OCI-LY1 (cell line): ENCODE data around the gene LIPC.

ENCODE experiments used
- H2AFZ ChIP-seq: fragments of 200-600 bp; sonication (generic), shearing (Covaris generic); 2 replicates; pipeline ENCODE4 v1.6.0; 2014; ENCODE audit warnings: antibody characterized with exemption, mild to moderate bottlenecking, low read length
- H3F3A ChIP-seq: fragments of 200-600 bp; sonication (generic), shearing (Covaris generic); 2 replicates; pipeline ENCODE4 v1.6.0; 2014; ENCODE audit warnings: mild to moderate bottlenecking, antibody characterized with exemption, low read length, moderate library complexity; ENCODE audit not compliant: insufficient read depth
- H3K27ac ChIP-seq: fragments of 200-600 bp; sonication (generic); 2 replicates; pipeline ENCODE4 v1.5.1; 2014; ENCODE audit warnings: low read length, mixed run types, mild to moderate bottlenecking, low read depth; ENCODE audit not compliant: poor library complexity, severe bottlenecking
- H3K27me3 ChIP-seq: fragments of 200-600 bp; sonication (generic); 2 replicates; pipeline ENCODE4 v1.6.0; 2014; ENCODE audit warnings: antibody characterized with exemption, mild to moderate bottlenecking, low read length, moderate library complexity; ENCODE audit not compliant: insufficient read depth
- H3K36me3 ChIP-seq: fragments of 200-600 bp; sonication (generic); 2 replicates; pipeline ENCODE4 v1.6.1; 2014; ENCODE audit warnings: mild to moderate bottlenecking, antibody characterized with exemption, low read length, moderate library complexity, mixed read lengths; ENCODE audit not compliant: insufficient read depth
- H3K4me1 ChIP-seq: fragments of 200-600 bp; sonication (generic); 2 replicates; pipeline ENCODE4 v1.5.1; 2014; ENCODE audit warnings: mild to moderate bottlenecking, low read length, moderate library complexity; ENCODE audit not compliant: insufficient read depth, severe bottlenecking
- H3K4me2 ChIP-seq: fragments of 200-600 bp; sonication (generic), shearing (Covaris generic); 2 replicates; pipeline ENCODE4 v1.6.1; 2014; ENCODE audit warnings: low read length
- H3K4me3 ChIP-seq: fragments of 200-600 bp; sonication (generic); 2 replicates; pipeline ENCODE4 v1.5.1; 2014; ENCODE audit warnings: low read length, low read depth, mild to moderate bottlenecking, mixed read lengths; ENCODE audit not compliant: poor library complexity, severe bottlenecking
- H3K79me2 ChIP-seq: fragments of 200-600 bp; shearing (Covaris generic); 2 replicates; pipeline ENCODE4 v1.6.1; 2016; ENCODE audit warnings: mixed run types, low read length, mixed read lengths; ENCODE audit not compliant: insufficient read depth
- H3K9ac ChIP-seq: fragments of 200-600 bp; sonication (generic), shearing (Covaris generic); 2 replicates; pipeline ENCODE4 v1.6.1; 2014; ENCODE audit warnings: mild to moderate bottlenecking, low read length, mixed read lengths
- H3K9me2 ChIP-seq: fragments of 200-600 bp; sonication (generic), shearing (Covaris generic); 2 replicates; pipeline ENCODE4 v1.6.1; 2014; ENCODE audit warnings: low read depth, mild to moderate bottlenecking, low read length, mixed read lengths
- H3K9me3 ChIP-seq: fragments of 200-600 bp; shearing (Covaris generic); 2 replicates; pipeline ENCODE4 v1.6.1; 2014; ENCODE audit warnings: low read length, mixed read lengths
- H4K20me1 ChIP-seq: fragments of 200-600 bp; sonication (generic), shearing (Covaris generic); 2 replicates; pipeline ENCODE4 v1.6.0; 2016; ENCODE audit warnings: mild to moderate bottlenecking, low read length; ENCODE audit not compliant: insufficient read depth
- EZH2 ChIP-seq: fragments of 200-600 bp; sonication (generic), shearing (Covaris generic); IDR thresholded peaks from 2 replicates; pipeline ENCODE4 v1.8.0; 2017; ENCODE audit warnings: borderline replicate concordance, mixed run types, mild to moderate bottlenecking, antibody characterized with exemption, low read length, moderate library complexity, mixed read lengths
- TF ChIP-seq, protein P1 (sequence below): fragments of 200-600 bp; sonication (generic), shearing (Covaris generic); IDR thresholded peaks from 2 replicates; pipeline ENCODE4 v1.5.1; 2017; ENCODE audit warnings: mild to moderate bottlenecking, antibody characterized with exemption, low read length, moderate library complexity, mixed read lengths

Gene LIPC

DNA sequence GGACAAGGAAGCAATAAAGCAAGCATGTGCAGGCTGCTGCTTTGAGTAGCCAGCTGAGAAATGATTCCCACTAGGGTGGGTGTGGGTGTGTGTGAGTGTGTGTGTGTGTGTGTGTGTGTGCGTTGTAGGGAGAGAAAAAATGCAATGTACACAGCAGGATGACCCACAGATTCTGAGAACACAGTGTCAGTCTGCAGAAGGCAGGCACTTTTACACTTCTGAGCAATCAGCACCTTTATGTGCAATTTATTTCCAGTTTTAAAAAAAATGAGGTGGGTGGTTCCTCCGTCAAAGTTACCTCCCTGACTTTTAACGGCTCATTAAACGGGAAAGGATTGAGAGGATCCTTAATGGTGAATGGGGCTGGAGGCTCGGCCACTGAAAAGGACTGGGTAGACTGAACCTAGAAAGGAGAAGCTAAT, 38.5 kb upstream of the LIPC start:
- Histone ChIP-seq H3K36me3 (no peaks in the 10 kb centered on the region; the same call in 1 of the 2 replicates), H3F3A (no peaks in the 10 kb centered on the region), H3K9ac (no peak overlapping the region), H3K9me2 (no peaks in the 10 kb centered on the region), H3K4me1 (no peaks in the 10 kb centered on the region), H4K20me1 (no peaks in the 10 kb centered on the region), H3K27me3 (no peaks in the 10 kb centered on the region), H2AFZ (no peak overlapping the region), H3K4me2 (no peak overlapping the region), H3K4me3 (no peak overlapping the region), H3K79me2 (no peaks in the 10 kb centered on the region), H3K9me3 (no peaks in the 10 kb centered on the region), H3K27ac (no peak overlapping the region)
- TF ChIP-seq EZH2, result no peak
- TF ChIP-seq, protein P1, sequence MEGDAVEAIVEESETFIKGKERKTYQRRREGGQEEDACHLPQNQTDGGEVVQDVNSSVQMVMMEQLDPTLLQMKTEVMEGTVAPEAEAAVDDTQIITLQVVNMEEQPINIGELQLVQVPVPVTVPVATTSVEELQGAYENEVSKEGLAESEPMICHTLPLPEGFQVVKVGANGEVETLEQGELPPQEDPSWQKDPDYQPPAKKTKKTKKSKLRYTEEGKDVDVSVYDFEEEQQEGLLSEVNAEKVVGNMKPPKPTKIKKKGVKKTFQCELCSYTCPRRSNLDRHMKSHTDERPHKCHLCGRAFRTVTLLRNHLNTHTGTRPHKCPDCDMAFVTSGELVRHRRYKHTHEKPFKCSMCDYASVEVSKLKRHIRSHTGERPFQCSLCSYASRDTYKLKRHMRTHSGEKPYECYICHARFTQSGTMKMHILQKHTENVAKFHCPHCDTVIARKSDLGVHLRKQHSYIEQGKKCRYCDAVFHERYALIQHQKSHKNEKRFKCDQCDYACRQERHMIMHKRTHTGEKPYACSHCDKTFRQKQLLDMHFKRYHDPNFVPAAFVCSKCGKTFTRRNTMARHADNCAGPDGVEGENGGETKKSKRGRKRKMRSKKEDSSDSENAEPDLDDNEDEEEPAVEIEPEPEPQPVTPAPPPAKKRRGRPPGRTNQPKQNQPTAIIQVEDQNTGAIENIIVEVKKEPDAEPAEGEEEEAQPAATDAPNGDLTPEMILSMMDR, result no peak

DNA sequence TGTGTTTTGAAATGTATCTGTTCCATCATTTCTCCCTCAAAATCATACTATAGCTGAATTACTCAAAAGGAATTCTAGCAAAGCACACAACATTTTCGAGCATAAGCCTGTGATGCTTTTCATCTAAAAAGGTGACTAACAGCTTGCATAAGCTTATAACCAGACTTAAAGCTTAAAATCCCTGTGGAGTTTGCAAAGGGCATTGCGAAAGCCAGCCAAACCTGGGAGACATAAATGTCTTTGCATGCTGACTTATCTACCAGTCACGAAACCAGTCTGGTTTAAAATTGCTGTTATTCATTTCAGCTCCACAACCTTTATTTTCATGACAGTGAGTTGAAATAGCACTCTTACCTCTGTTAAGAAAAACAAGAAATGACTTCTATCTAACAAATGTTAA, 35.6 kb upstream of the LIPC start:
- Histone ChIP-seq H2AFZ (no peak overlapping the region), H3K36me3 (no peaks in the 10 kb centered on the region; the same call in 1 of the 2 replicates), H3K9ac (no peak overlapping the region), H3K9me3 (no peaks in the 10 kb centered on the region), H3K4me3 (no peak overlapping the region), H3K4me1 (peaks cover 5% of the 10 kb centered on the region), H3F3A (no peaks in the 10 kb centered on the region), H3K4me2 (no peak overlapping the region), H3K79me2 (no peaks in the 10 kb centered on the region), H3K9me2 (no peaks in the 10 kb centered on the region), H4K20me1 (no peaks in the 10 kb centered on the region), H3K27me3 (no peaks in the 10 kb centered on the region), H3K27ac (no peak overlapping the region)
- no peak for TF ChIP-seq EZH2
- TF ChIP-seq, protein P1, result no peak

DNA sequence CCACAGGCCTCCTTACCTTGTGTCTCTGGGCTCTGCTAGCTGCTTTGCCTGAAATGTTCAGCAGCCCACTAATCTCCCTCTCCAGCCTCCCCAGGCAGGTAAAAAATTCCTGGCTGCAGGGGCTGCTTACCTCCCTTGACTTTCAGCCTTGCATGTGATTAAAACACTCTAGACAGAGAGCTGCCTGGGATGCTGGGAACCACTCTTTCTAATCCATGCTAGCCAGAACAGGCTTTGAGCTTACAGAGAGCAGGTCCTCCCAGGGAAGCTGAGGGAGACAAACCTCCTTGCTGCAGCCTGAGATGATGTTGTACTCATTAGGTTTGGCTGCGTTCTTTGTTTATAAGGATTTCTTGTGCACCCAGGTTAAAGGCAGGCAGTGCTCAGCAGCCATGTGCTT, 33.7 kb upstream of the LIPC start:
- Histone ChIP-seq H3K27me3 (no peaks in the 10 kb centered on the region), H3F3A (no peaks in the 10 kb centered on the region), H3K9me3 (no peaks in the 10 kb centered on the region), H3K9ac (no peak overlapping the region), H3K36me3 (no peaks in the 10 kb centered on the region; the same call in 1 of the 2 replicates), H3K4me2 (no peak overlapping the region), H3K9me2 (no peaks in the 10 kb centered on the region), H3K27ac (no peak overlapping the region), H2AFZ (no peak overlapping the region), H3K79me2 (no peaks in the 10 kb centered on the region), H4K20me1 (no peaks in the 10 kb centered on the region), H3K4me3 (no peak overlapping the region), H3K4me1 (peaks cover 11% of the 10 kb centered on the region)
- TF ChIP-seq, protein P1, result no peak
- TF ChIP-seq EZH2, result no peak
